ENCODE measurements around the gene MYO18B. TPM values are rescaled to one million over a fixed set of nuclear protein-coding genes. Genes with fewer than 3 reads are reported as not detected.

MYO18B gene
- total RNA-seq, 2 experiments from 2014 or later: 3.4 to 3.7 TPM

DNA sequence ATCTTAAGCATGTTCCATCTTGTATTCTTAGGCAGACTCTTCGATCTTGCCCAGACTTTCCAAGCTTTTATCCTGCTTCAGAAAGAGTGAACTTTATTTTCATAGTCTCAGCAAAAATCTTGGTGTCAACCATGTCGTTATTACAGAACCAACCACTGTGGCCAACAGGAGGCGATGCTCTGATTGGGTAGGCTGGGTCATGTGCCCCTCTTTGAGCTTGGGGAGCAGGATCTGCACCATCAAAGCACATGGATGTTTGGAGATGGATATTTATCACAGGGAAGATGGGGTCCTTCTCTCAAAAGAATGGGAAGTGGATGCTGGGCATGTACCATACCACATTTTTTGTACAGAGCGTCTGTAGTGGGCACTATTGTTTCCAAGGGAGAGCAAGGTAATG is 197.4 kb downstream of the MYO18B start:
- Mint-ChIP-seq H3K27ac (no peak overlapping the region), H3K36me3 (no peaks in the 10 kb centered on the region), H3K4me3 (no peak overlapping the region), H3K27me3 (peaks cover 20% of the 10 kb centered on the region), H3K4me1 (no peaks in the 10 kb centered on the region), H3K9me3 (peaks cover 1% of the 10 kb centered on the region)
- ATAC-seq (ENCODE audit: low read depth) (no peak), DNase-seq (no peak)
- POLR2A ChIA-PET: no interaction called here

DNA sequence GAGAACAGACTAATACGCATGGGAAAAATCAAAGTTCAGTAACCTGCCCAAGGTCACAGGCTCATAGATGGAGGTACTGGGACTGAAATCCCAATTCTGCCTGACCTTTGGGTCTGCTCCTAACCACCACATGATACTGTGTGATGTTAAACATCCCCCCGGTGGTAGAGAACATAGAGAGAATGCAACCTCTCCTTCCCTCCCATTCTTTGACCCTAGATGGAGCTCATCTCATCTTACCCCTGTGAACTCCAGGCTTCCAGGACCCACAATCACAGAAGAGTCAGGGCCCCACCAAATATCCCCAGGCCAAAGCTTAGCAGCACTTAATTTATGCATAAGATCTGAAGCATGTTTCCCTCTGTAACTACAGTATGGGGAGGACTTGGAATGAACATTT is 198.5 kb downstream of the MYO18B start:
- ATAC-seq (ENCODE audit: low read depth): no peak
- H3K4me3 Mint-ChIP-seq: no peak overlapping the region
- peaks cover 18% of the 10 kb centered on the region for H3K27me3 Mint-ChIP-seq
- H3K9me3 Mint-ChIP-seq: peaks cover 1% of the 10 kb centered on the region
- no peaks in the 10 kb centered on the region for H3K4me1 Mint-ChIP-seq
- H3K36me3 Mint-ChIP-seq: no peaks in the 10 kb centered on the region
- no peak overlapping the region for H3K27ac Mint-ChIP-seq
- POLR2A ChIA-PET: no interaction called here
- DNase-seq: no peak

DNA sequence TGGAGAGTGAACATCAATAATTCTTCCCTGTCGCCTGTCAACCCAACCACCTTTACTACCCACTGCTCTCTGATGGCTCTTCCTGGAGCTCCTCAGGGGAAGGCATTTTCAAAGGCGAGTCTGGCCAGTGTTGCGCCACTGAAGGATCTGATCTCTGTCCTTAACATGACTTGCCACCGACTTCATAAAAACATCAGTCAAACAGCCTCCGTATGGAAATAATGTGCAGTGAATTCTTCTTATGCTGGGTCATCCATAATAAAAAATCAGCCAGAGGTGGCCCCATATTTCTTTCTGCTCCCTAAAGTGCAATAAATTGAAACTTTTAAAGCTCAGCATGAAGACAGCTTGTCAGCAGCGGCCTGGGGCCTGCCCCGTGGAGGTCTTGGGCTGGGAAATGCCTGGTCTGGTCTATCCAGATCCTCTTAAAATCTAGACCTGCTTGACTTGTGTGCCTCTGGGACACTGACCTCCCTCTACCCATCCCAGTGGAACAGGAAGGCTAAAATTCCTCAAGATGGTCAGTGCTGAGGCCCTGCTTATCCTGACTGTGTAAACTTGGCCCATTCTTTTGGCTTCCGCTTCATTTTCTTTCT is 199.5 kb downstream of the MYO18B start:
- Mint-ChIP-seq H3K27me3 (peaks cover 13% of the 10 kb centered on the region), H3K9me3 (peaks cover 1% of the 10 kb centered on the region), H3K36me3 (no peaks in the 10 kb centered on the region), H3K27ac (no peak overlapping the region), H3K4me1 (no peaks in the 10 kb centered on the region), H3K4me3 (no peak overlapping the region)
- ATAC-seq (ENCODE audit: low read depth) (no peak), DNase-seq (no peak)
- POLR2A ChIA-PET: no interaction called here

DNA sequence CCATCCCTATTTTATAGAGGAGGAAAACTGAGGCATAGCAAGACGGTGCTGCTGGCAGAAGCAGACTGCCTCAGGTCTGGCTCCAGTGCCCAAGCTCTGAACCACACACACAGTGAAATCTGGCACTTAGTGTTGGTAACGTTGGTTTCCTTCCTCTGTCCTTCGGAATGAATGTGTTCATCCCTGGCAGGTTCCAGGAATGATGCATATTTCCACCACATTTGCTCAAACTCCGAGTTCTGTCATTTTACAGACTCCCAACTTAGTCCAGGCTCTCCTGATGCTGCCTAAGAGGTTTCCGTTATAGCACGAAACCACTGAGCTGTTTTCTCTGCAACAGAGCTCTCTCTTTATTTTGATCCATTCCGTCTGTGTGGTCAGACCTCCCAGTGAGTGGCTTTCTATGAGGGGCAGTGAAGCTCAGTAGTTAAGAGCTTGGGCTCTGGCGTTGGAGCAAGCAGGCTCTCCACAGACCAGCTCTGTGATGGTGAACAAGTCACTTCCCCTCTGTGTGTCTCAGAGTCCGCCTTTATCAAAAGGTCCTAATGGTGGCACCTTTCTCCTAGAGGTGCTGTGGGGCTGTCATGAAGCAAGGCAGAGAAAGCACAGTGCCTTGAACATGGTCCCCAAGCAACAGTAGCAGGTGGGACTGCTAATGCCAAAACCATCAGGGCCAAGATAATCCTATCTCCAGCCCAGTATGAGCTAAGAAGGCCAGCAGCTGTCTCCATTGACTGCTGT is 200.3 kb downstream of the MYO18B start:
- Mint-ChIP-seq H3K36me3 (no peaks in the 10 kb centered on the region), H3K9me3 (peaks cover 1% of the 10 kb centered on the region), H3K4me3 (no peak overlapping the region), H3K4me1 (no peaks in the 10 kb centered on the region), H3K27me3 (peaks cover 13% of the 10 kb centered on the region), H3K27ac (no peak overlapping the region)
- no peak for ATAC-seq (ENCODE audit: low read depth)
- POLR2A ChIA-PET: no interaction called here
- DNase-seq: no peak

GRCh38 chr22:25942856-25943411 is 200.9 kb downstream of the MYO18B start:
- Mint-ChIP-seq H3K27me3 (peaks cover 13% of the 10 kb centered on the region), H3K4me1 (no peaks in the 10 kb centered on the region), H3K9me3 (peaks cover 1% of the 10 kb centered on the region), H3K4me3 (no peak overlapping the region), H3K27ac (no peak overlapping the region), H3K36me3 (no peaks in the 10 kb centered on the region)
- DNase-seq (no peak), ATAC-seq (ENCODE audit: low read depth) (no peak)
- POLR2A ChIA-PET: no interaction called here

- POLR2A ChIA-PET: no interaction called here
- H3K9me3 Mint-ChIP-seq: no peaks in the 10 kb centered on the region
- no peaks in the 10 kb centered on the region for H3K4me1 Mint-ChIP-seq
- H3K27ac Mint-ChIP-seq: no peak overlapping the region
- no peaks in the 10 kb centered on the region for H3K27me3 Mint-ChIP-seq
- DNase-seq (no peak), ATAC-seq (ENCODE audit: low read depth) (no peak)
- no peaks in the 10 kb centered on the region for H3K36me3 Mint-ChIP-seq
- H3K4me3 Mint-ChIP-seq: no peak overlapping the region
Measured at GRCh38 chr22:25950111-25950510, 208.1 kb downstream of the MYO18B start.

DNA sequence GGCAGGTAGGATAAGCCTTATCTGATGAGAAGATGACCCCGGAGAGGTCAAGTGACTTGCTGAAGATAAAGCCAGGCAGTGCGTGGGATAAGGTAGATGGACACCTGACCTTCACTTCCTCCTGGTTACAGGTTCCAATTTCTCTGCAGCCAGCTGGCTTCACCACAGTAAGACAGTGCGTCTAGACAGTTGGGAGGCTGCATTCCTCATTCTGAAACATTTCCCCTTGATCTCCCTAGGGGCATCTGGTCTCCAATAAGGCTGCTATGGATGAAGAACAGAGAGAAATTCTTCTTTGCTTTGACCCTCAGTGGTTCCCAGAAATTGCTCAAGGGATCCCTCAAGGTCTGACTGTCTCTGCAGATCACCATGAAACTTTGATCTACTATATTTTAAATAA is 211.3 kb downstream of the MYO18B start:
- ATAC-seq (ENCODE audit: low read depth): no peak

DNA sequence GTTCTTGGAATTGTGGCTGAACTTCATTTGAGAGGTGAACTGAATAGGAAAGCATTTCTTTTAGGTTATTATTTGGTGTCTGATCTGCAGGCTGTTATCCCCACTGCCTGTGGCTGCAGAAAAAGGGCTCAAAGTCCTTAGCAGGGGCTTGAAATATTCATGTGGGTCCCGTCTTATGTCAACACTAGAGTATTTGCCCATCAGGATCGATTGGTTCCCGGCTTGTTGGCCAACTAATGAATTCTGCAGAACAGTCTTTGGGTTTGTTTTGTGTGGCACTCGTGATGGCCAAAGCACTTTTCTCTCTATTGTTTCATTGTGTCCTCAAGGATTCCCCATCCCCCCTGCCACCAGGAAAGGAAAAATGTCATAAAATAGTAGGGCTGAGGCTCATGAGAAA is 211.9 kb downstream of the MYO18B start:
- no peak for DNase-seq
- H3K27me3 Mint-ChIP-seq: no peaks in the 10 kb centered on the region
- no peak overlapping the region for H3K27ac Mint-ChIP-seq
- no peaks in the 10 kb centered on the region for H3K36me3 Mint-ChIP-seq
- no peaks in the 10 kb centered on the region for H3K9me3 Mint-ChIP-seq
- H3K4me3 Mint-ChIP-seq: no peak overlapping the region
- no peaks in the 10 kb centered on the region for H3K4me1 Mint-ChIP-seq
- POLR2A ChIA-PET: no interaction called here
- ATAC-seq (ENCODE audit: low read depth): no peak

More for the DNA sequence above, 211.3 kb downstream of the MYO18B start:
- Mint-ChIP-seq H3K4me1 (no peaks in the 10 kb centered on the region), H3K36me3 (no peaks in the 10 kb centered on the region), H3K4me3 (no peak overlapping the region), H3K27ac (no peak overlapping the region), H3K9me3 (no peaks in the 10 kb centered on the region), H3K27me3 (no peaks in the 10 kb centered on the region)
- DNase-seq: no peak
- POLR2A ChIA-PET: no interaction called here

GRCh38 chr22:25955323-25955722 is 213.3 kb downstream of the MYO18B start:
- Mint-ChIP-seq H3K9me3 (no peaks in the 10 kb centered on the region), H3K4me3 (no peak overlapping the region), H3K36me3 (no peaks in the 10 kb centered on the region), H3K4me1 (no peaks in the 10 kb centered on the region), H3K27me3 (no peaks in the 10 kb centered on the region), H3K27ac (no peak overlapping the region)
- POLR2A ChIA-PET: no interaction called here
- DNase-seq (no peak), ATAC-seq (ENCODE audit: low read depth) (no peak)

GRCh38 chr22:25956801-25957200 is 214.8 kb downstream of the MYO18B start:
- H3K27me3 Mint-ChIP-seq: no peaks in the 10 kb centered on the region
- no peaks in the 10 kb centered on the region for H3K36me3 Mint-ChIP-seq
- ATAC-seq (ENCODE audit: low read depth) (no peak), DNase-seq (no peak)
- POLR2A ChIA-PET: no interaction called here
- H3K9me3 Mint-ChIP-seq: no peaks in the 10 kb centered on the region
- H3K4me3 Mint-ChIP-seq: no peak overlapping the region
- H3K4me1 Mint-ChIP-seq: no peaks in the 10 kb centered on the region
- H3K27ac Mint-ChIP-seq: no peak overlapping the region

DNA sequence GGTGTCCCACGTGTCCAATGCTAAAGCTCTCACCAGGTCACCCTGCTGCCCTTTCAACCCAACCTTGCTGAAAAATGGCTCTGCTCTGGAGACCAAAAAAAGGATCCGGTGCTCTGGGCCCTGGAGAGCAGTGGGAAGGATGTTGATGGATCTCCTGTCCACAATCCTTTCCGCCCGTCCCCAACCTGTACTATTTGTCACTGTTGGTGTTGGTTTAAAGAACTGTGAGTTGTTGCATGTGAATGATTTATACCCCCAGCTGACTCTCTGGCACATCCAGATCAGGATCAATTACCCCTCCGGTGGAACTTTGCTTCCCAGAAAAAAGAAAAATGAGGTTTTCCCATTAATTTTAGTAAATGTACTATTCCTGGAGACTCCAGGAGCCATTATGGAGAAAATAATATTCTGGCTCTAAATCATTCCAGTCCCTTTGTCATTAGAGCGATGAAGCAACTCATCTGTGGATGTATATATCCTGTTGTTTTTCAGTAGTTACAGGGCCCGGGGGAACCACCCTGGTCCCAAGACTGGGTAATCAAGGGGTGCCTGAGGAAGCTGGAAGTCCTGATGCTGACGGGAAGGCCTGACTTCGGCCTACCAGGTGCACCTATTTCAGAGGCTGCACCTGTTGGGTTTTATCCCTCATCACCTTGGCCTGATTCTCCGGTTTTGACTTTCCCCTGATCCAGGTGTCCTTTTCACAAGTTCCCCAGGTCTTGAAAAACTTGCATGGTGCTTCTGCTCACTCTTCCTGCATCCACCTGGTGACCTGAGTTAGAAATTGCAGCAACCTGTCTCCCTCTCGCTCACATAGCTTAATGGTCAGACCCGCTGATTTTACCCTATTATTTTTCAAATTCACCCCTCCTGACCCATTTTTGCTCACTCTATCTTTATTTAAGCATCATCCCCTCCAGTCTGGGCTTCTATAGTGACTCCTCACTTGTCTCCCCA is 218.1 kb downstream of the MYO18B start:
- Mint-ChIP-seq H3K9me3 (peaks cover 3% of the 10 kb centered on the region), H3K36me3 (no peaks in the 10 kb centered on the region), H3K4me1 (no peaks in the 10 kb centered on the region), H3K4me3 (no peak overlapping the region), H3K27ac (no peak overlapping the region), H3K27me3 (peaks cover 2% of the 10 kb centered on the region)
- ATAC-seq (ENCODE audit: low read depth): no peak
- POLR2A ChIA-PET: no interaction called here
- DNase-seq: no peak

- Mint-ChIP-seq H3K27me3 (peaks cover 3% of the 10 kb centered on the region), H3K27ac (no peak overlapping the region), H3K36me3 (no peaks in the 10 kb centered on the region), H3K4me1 (peaks cover 9% of the 10 kb centered on the region), H3K4me3 (no peak overlapping the region), H3K9me3 (peaks cover 3% of the 10 kb centered on the region)
- ATAC-seq (ENCODE audit: low read depth) (no peak), DNase-seq (no peak)
- POLR2A ChIA-PET: no interaction called here
Measured at GRCh38 chr22:25961699-25962098, 219.7 kb downstream of the MYO18B start.

GRCh38 chr22:25962711-25963110 is 220.7 kb downstream of the MYO18B start:
- no peak overlapping the region for H3K27ac Mint-ChIP-seq
- H3K4me1 Mint-ChIP-seq: peaks cover 12% of the 10 kb centered on the region
- DNase-seq (no peak), ATAC-seq (ENCODE audit: low read depth) (no peak)
- no peaks in the 10 kb centered on the region for H3K36me3 Mint-ChIP-seq
- peaks cover 3% of the 10 kb centered on the region for H3K27me3 Mint-ChIP-seq
- peaks cover 3% of the 10 kb centered on the region for H3K9me3 Mint-ChIP-seq
- POLR2A ChIA-PET: no interaction called here
- H3K4me3 Mint-ChIP-seq: no peak overlapping the region

Data from activated naive CD8-positive, alpha-beta T cell treated with anti-CD3 and anti-CD28 coated beads, Interleukin-2, amount 10 ng/mL, durations not matched to agents 7 days and 5 days (primary cell).